Activated T-helper 1 cell treated with anti-CD3 and anti-CD28 coated beads, Interleukin-12 subunit alpha, Interleukin-12 subunit beta, Interleukin-2, Interleukin-4 antibody, amounts not matched to agents 30 ng/mL and 10 ng/mL and 1 ng/mL, durations not matched to agents 14 hours and 24 hours and 36 hours (primary cell): Measurements from ENCODE around the gene NFATC2. TPM values are rescaled to one million over a fixed set of nuclear protein-coding genes. Genes with fewer than 3 reads are reported as not detected.

ENCODE experiments used
- DNase-seq: peaks from one replicate; pipeline ENCODE4 v3.0.0; 2021; ENCODE audit warnings: low spot score
- H3K27ac Mint-ChIP-seq: one replicate; pipeline ENCODE4 v1.8.0; 2021; ENCODE audit warnings: mild to moderate bottlenecking, mixed read lengths
- H3K27me3 Mint-ChIP-seq: one replicate; pipeline ENCODE4 v1.8.0; 2022; ENCODE audit warnings: mild to moderate bottlenecking, moderate library complexity, mixed read lengths; ENCODE audit not compliant: insufficient read depth
- H3K36me3 Mint-ChIP-seq: one replicate; pipeline ENCODE4 v1.8.0; 2021; ENCODE audit warnings: low read depth, mixed read lengths
- H3K4me1 Mint-ChIP-seq: one replicate; pipeline ENCODE4 v1.8.0; 2021; ENCODE audit warnings: low read depth, mixed read lengths
- H3K4me3 Mint-ChIP-seq: one replicate; pipeline ENCODE4 v1.8.0; 2021; ENCODE audit warnings: mild to moderate bottlenecking, moderate library complexity, mixed read lengths
- H3K9me3 Mint-ChIP-seq: one replicate; pipeline ENCODE4 v1.8.0; 2021; ENCODE audit warnings: mixed read lengths
- intact Hi-C: fragments of 100-400 bp; cut with micrococcal nuclease; formaldehyde crosslinking; loops from one replicate; pipeline ENCODE4 v1.15.1; 2024
- total RNA-seq: library from RNA; stranded (reverse); gene quantifications from 2 replicates; pipeline ENCODE4 v1.2.3, GENCODE V29; 2022

The NFATC2 gene
- total RNA-seq, 1 donor from 2014 or later = 84.0 TPM

- peak overlapping the region; percentile 52 for H3K4me3 Mint-ChIP-seq
- no peaks in the 10 kb centered on the region for H3K9me3 Mint-ChIP-seq
- peaks cover 74% of the 10 kb centered on the region for H3K36me3 Mint-ChIP-seq
- intact Hi-C loops = loop anchor here (1.0 to 10.0 kb wide), 8 partner anchors 20 to 669 kb away; partner anchors contain the start of gene PARD6B
- H3K4me1 Mint-ChIP-seq = peaks cover 93% of the 10 kb centered on the region
- no peaks in the 10 kb centered on the region for H3K27me3 Mint-ChIP-seq
- H3K27ac Mint-ChIP-seq = peak overlapping the region; percentile 96
- no peak for DNase-seq
Observed at GRCh38 chr20:51403466-51404220, 138.9 kb downstream of the NFATC2 start.

GRCh38 chr20:51402201-51402600, 140.3 kb downstream of the NFATC2 start:
- Mint-ChIP-seq H3K9me3 (no peaks in the 10 kb centered on the region), H3K4me1 (peaks cover 99% of the 10 kb centered on the region), H3K27ac (peak overlapping the region; percentile 96), H3K27me3 (no peaks in the 10 kb centered on the region), H3K4me3 (peak overlapping the region; percentile 51), H3K36me3 (peaks cover 76% of the 10 kb centered on the region)
- intact Hi-C loops = loop anchor here (5.0 to 10.0 kb wide), 3 partner anchors 340 to 667 kb away; partner anchors contain the start of gene PARD6B
- DNase-seq = peak; percentile 45

GRCh38 chr20:51401496-51401895, 141.0 kb downstream of the NFATC2 start:
- Mint-ChIP-seq H3K27ac (peak overlapping the region; percentile 96), H3K4me1 (peaks cover 95% of the 10 kb centered on the region), H3K27me3 (no peaks in the 10 kb centered on the region), H3K9me3 (no peaks in the 10 kb centered on the region), H3K36me3 (peaks cover 71% of the 10 kb centered on the region), H3K4me3 (peak overlapping the region; percentile 79)
- DNase-seq = no peak
- intact Hi-C loops = loop anchor here (2.0 to 10.0 kb wide), 4 partner anchors 229 to 667 kb away; partner anchors contain the start of gene PARD6B

DNA sequence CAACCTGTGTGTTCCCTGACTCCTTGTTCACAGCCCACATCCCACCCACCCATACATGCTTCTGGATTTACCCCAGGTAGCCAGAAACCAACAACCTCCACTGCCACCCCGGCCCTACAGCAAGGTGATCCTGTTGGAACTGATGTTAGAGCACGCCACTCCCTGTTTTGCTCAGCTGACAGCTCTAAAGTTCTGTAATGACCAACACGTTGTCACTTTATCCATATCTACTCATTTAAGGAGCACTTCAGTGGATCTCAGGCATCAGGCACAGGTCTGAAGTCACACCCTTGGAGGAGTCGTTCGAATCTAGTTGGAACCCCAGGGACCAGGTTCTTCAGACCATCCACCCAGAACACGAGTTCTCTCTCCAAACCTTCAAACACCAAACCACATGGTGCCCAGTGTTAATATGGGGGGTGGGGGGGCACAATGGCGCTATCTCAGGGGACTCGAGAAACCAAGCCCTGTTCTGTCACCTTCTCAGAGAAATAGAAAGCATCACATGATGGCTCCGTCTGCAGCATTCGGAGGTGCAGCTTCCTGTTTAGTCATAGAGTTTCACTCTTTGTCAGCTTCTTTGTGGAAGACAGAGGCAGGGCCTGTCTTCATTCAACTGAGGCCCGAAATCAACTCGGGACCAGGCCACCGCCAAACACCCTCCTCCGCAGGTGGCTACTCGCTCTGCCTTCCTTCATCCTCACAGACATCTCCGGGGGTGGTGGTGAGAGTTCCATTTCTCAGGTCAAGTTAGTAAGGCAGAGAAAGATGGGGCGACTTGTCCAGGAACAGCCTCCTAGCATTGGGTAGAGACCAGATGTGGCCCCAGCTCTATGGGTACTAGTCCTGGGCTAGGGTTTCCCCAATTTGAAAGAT, 142.2 kb downstream of the NFATC2 start:
- peaks cover 63% of the 10 kb centered on the region for H3K36me3 Mint-ChIP-seq
- no peaks in the 10 kb centered on the region for H3K9me3 Mint-ChIP-seq
- H3K4me1 Mint-ChIP-seq = peaks cover 83% of the 10 kb centered on the region
- DNase-seq = peak; percentile 76
- H3K4me3 Mint-ChIP-seq = peak overlapping the region; percentile 79
- no peaks in the 10 kb centered on the region for H3K27me3 Mint-ChIP-seq
- intact Hi-C loops = loop anchor here (1.0 to 10.0 kb wide), 10 partner anchors 12 to 665 kb away; partner anchors contain the start of gene PARD6B
- peak overlapping the region; percentile 96 for H3K27ac Mint-ChIP-seq

- intact Hi-C loops = no loop called here
- peaks cover 62% of the 10 kb centered on the region for H3K36me3 Mint-ChIP-seq
Observed at GRCh38 chr20:51399006-51399890, 143.3 kb downstream of the NFATC2 start.

DNA sequence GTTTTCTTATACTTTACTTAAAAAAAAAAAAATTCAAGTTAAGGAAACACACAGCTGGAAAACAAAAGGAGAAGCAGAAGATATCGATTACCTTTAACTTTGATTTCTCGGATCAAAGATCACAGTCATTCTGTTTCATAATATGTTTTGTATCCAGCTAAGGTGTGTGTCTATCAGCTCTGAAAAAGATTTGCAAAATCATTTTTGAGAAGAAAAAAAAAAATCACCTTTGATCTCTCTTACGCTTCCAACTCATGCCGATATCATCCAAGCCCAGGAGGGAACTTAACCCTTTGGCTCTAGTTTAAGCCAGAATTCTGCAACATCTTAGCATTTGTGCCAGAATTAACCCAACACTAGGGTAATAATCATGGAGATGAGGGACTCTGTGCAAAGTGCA, 144.0 kb downstream of the NFATC2 start:
- DNase-seq = no peak
- Mint-ChIP-seq H3K4me1 (peaks cover 75% of the 10 kb centered on the region), H3K27ac (peak overlapping the region; percentile 96), H3K36me3 (peaks cover 58% of the 10 kb centered on the region), H3K27me3 (no peaks in the 10 kb centered on the region), H3K9me3 (no peaks in the 10 kb centered on the region), H3K4me3 (peak overlapping the region; percentile 79)
- intact Hi-C loops = no loop called here

More at GRCh38 chr20:51399006-51399890, 143.3 kb downstream of the NFATC2 start:
- Mint-ChIP-seq H3K4me1 (peaks cover 80% of the 10 kb centered on the region), H3K27ac (peak overlapping the region; percentile 96), H3K9me3 (no peaks in the 10 kb centered on the region), H3K27me3 (no peaks in the 10 kb centered on the region), H3K4me3 (peak overlapping the region; percentile 79)
- no peak for DNase-seq

DNA sequence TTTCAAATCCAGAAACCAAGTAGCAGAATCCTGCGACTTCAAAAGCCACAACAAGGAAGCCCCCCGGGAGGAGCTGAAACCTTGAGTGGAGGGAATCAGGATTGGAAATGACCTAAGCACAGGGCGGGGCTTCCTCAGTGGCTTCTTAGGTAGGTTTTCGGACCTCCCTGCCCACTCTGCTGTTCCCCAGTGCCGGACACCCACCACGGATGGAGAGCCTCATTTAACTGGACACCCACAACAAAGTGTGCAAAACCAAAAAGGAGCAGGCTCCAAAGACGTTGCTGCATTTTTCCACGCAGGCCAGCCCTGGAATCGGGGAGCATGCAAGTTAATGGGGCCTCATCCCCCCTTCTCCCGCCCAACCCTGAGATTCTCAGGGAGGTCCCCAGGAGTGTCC, 144.4 kb downstream of the NFATC2 start:
- peaks cover 55% of the 10 kb centered on the region for H3K36me3 Mint-ChIP-seq
- intact Hi-C loops = no loop called here
- H3K27me3 Mint-ChIP-seq = no peaks in the 10 kb centered on the region
- no peak for DNase-seq
- no peaks in the 10 kb centered on the region for H3K9me3 Mint-ChIP-seq
- no peak overlapping the region for H3K4me3 Mint-ChIP-seq
- peaks cover 71% of the 10 kb centered on the region for H3K4me1 Mint-ChIP-seq
- H3K27ac Mint-ChIP-seq = no peak overlapping the region

DNA sequence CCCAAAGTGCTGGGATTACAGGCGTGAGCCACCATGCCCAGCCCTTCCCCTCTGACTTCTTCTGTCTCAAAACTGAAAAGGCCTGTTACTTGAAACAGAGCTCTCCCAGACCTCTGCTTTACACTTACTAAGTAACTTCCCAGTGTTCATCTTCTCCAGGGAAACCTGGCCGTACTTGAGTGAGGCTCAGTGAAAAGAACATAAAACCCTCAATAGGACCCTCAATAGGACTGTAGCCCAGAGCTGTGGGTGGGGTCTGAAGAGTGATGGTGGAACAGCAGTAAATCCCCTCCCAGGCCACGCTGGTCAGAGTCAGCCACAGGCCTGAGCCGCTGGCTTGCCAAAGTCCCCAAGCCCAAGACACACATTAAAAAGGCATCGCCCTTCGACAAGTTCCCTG, 145.4 kb downstream of the NFATC2 start:
- no peak for DNase-seq

GRCh38 chr20:51396365-51396909, 146.1 kb downstream of the NFATC2 start:
- Mint-ChIP-seq H3K4me1 (peaks cover 66% of the 10 kb centered on the region), H3K27me3 (no peaks in the 10 kb centered on the region), H3K9me3 (no peaks in the 10 kb centered on the region), H3K36me3 (peaks cover 58% of the 10 kb centered on the region), H3K4me3 (no peak overlapping the region), H3K27ac (no peak overlapping the region)
- intact Hi-C loops = no loop called here
- DNase-seq = no peak

More for the DNA sequence above, 145.4 kb downstream of the NFATC2 start:
- Mint-ChIP-seq H3K4me3 (no peak overlapping the region), H3K4me1 (peaks cover 71% of the 10 kb centered on the region), H3K9me3 (no peaks in the 10 kb centered on the region), H3K27me3 (no peaks in the 10 kb centered on the region), H3K36me3 (peaks cover 56% of the 10 kb centered on the region), H3K27ac (peak overlapping the region; percentile 50)
- intact Hi-C loops = no loop called here

DNA sequence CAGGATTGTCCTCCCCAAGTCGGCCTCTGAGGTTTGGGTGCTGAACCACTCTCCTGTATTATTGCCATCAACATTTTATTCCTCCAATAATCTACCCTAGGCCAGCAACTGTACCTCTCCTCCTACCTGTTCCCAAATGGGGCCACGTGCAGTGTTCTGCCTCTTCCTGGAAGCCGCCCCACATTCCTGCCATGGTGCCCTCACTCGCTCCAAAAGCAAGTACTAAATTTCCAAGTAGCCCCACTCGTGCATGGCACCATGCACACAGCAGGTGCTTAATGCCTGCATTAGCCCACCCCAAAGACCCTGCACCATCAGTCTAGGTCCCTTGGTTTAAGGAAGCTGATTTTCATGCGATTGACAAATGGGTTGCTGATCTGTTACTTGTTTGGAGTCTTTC, 147.8 kb downstream of the NFATC2 start:
- Mint-ChIP-seq H3K36me3 (peaks cover 64% of the 10 kb centered on the region), H3K9me3 (no peaks in the 10 kb centered on the region), H3K27ac (peak overlapping the region; percentile 46), H3K4me3 (no peak overlapping the region), H3K4me1 (peaks cover 65% of the 10 kb centered on the region), H3K27me3 (no peaks in the 10 kb centered on the region)
- no peak for DNase-seq
- intact Hi-C loops = no loop called here

GRCh38 chr20:51393571-51393970, 148.9 kb downstream of the NFATC2 start:
- no peaks in the 10 kb centered on the region for H3K9me3 Mint-ChIP-seq
- DNase-seq = no peak
- peaks cover 64% of the 10 kb centered on the region for H3K36me3 Mint-ChIP-seq
- no peak overlapping the region for H3K4me3 Mint-ChIP-seq
- H3K27ac Mint-ChIP-seq = no peak overlapping the region
- H3K4me1 Mint-ChIP-seq = peaks cover 65% of the 10 kb centered on the region
- H3K27me3 Mint-ChIP-seq = no peaks in the 10 kb centered on the region
- intact Hi-C loops = no loop called here

DNA sequence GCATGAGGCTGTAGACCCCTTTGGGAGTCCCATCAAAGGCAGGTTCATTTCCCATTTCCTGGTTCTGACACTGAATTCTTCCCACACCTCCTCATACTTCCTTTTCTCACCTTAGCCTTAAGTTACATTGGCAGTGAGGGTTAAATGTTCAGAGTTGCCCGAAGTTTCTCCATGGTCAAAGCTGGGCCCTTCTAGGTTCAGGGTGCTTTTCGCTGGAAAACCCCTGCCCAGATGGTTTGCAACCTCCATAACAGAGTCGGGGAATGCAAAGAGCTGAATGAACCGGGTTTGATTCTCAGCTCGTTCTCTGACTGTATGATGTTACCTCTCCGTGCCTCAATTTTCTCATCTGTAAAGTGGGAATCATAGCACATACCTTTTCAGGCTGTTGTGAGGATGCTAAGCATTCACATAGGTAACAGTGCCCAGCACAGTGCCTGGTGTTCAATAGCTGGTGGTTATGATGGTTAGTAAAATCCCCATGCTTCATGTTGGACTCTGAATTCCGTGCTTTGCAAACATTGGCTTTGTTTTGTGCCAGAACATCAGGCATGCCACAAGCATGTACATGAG, 149.8 kb downstream of the NFATC2 start:
- no peaks in the 10 kb centered on the region for H3K27me3 Mint-ChIP-seq
- H3K4me1 Mint-ChIP-seq = peaks cover 66% of the 10 kb centered on the region
- no peaks in the 10 kb centered on the region for H3K9me3 Mint-ChIP-seq
- no peak overlapping the region for H3K27ac Mint-ChIP-seq
- H3K36me3 Mint-ChIP-seq = peaks cover 65% of the 10 kb centered on the region
- H3K4me3 Mint-ChIP-seq = no peak overlapping the region
- intact Hi-C loops = no loop called here
- DNase-seq = no peak
